Neural progenitor cell (in vitro differentiated cells): ENCODE results near the gene PRDM5. TPM values are rescaled to one million over a fixed set of nuclear protein-coding genes. Genes with fewer than 3 reads are reported as not detected.

ENCODE experiments used
- DNase-seq: peaks from one replicate; pipeline ENCODE4 v3.0.0-alpha.2; 2016; ENCODE audit warnings: low spot score
- H2AFZ ChIP-seq: fragments of 200-600 bp; sonication (generic); replicated peaks from 2 replicates; pipeline ENCODE4 v1.6.1; 2016; ENCODE audit warnings: antibody characterized with exemption
- H3F3A ChIP-seq: fragments of 200-600 bp; sonication (generic); 2 replicates; pipeline ENCODE4 v1.6.1; 2016; ENCODE audit warnings: antibody characterized with exemption, low read depth
- H3K27ac ChIP-seq: fragments of 200-600 bp; sonication (generic); 2 replicates; pipeline ENCODE4 v1.5.1; 2016; ENCODE audit warnings: mild to moderate bottlenecking
- H3K27me3 ChIP-seq: fragments of 200-600 bp; sonication (generic); 2 replicates; pipeline ENCODE4 v1.6.1; 2016; ENCODE audit warnings: mild to moderate bottlenecking, moderate library complexity
- H3K36me3 ChIP-seq: fragments of 200-600 bp; sonication (generic); 2 replicates; pipeline ENCODE4 v1.5.1; 2016
- H3K4me1 ChIP-seq: fragments of 200-600 bp; sonication (generic); 2 replicates; pipeline ENCODE4 v1.6.1; 2016; ENCODE audit warnings: mixed run types
- H3K4me2 ChIP-seq: fragments of 200-600 bp; sonication (generic); 2 replicates; pipeline ENCODE4 v1.6.1; 2016
- H3K4me3 ChIP-seq: fragments of 200-600 bp; sonication (generic); 2 replicates; pipeline ENCODE4 v1.5.1; 2016
- H3K79me2 ChIP-seq: fragments of 200-600 bp; sonication (generic); 2 replicates; pipeline ENCODE4 v1.6.1; 2016; ENCODE audit warnings: low read depth
- H3K9ac ChIP-seq: fragments of 200-600 bp; sonication (generic); 2 replicates; pipeline ENCODE4 v1.6.1; 2016
- H3K9me3 ChIP-seq: fragments of 200-600 bp; sonication (generic); 2 replicates; pipeline ENCODE4 v1.5.1; 2016; ENCODE audit warnings: low read depth
- H4K20me1 ChIP-seq: fragments of 200-600 bp; sonication (generic); 2 replicates; pipeline ENCODE4 v1.6.1; 2016; ENCODE audit warnings: low read depth
- H3K27ac Mint-ChIP-seq: 3 replicates; pipeline ENCODE4 v1.8.0; 2021; ENCODE audit warnings: mixed read lengths
- H3K27me3 Mint-ChIP-seq: 2 replicates; pipeline ENCODE4 v1.8.0; 2022; ENCODE audit warnings: low read depth, mild to moderate bottlenecking, inconsistent platforms, moderate library complexity, mixed read lengths; ENCODE audit not compliant: insufficient read depth
- H3K36me3 Mint-ChIP-seq: 3 replicates; pipeline ENCODE4 v1.8.0; 2021; ENCODE audit warnings: mixed read lengths
- H3K4me1 Mint-ChIP-seq: 3 replicates; pipeline ENCODE4 v1.8.0; 2021; ENCODE audit warnings: mixed read lengths
- H3K4me3 Mint-ChIP-seq: 3 replicates; pipeline ENCODE4 v1.8.0; 2021; ENCODE audit warnings: mild to moderate bottlenecking, moderate library complexity, mixed read lengths
- H3K9me3 Mint-ChIP-seq: 3 replicates; pipeline ENCODE4 v1.8.0; 2020; ENCODE audit warnings: mixed read lengths
- EZH2 ChIP-seq: fragments of 200-600 bp; sonication (generic); IDR thresholded peaks from 2 replicates; pipeline ENCODE4 v1.6.1; 2017; ENCODE audit warnings: antibody characterized with exemption, mild to moderate bottlenecking, moderate library complexity
- EZH2phosphoT487 ChIP-seq: fragments of 200-600 bp; sonication (generic); IDR thresholded peaks from 2 replicates; pipeline ENCODE4 v1.6.1; 2017; ENCODE audit warnings: antibody characterized with exemption
- total RNA-seq: library from RNA; depleted of rRNA; stranded (reverse); fragments of >200 nt; gene quantifications from 2 replicates; pipeline ENCODE4 v1.2.3, GENCODE V29; 2015; ENCODE audit warnings: low replicate concordance
- TF ChIP-seq, protein P1 (sequence below): fragments of 200-600 bp; sonication (generic); IDR thresholded peaks from 2 replicates; pipeline ENCODE4 v1.5.1; 2017; ENCODE audit warnings: antibody characterized with exemption, mild to moderate bottlenecking

Gene PRDM5
- total RNA-seq, 1 donor from 2014 or later, result 51.7 TPM

DNA sequence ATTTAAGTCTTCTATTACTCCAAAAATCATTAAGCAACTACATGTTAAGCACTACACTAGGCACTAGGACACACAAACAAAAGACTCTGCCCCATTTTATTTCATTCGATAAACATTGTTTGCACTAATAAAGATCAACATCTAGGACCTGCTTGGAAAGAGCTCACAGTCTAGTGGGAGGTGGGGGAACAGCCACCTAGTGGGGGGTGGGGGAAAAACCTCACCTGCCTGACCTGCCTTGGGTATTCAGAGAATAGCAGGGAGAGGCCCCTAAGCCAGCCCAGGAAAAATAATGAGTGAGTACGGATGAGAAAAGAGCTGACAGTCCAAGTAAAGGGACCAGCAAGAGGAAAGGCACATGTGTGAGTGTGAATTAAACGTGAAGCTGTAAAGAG lies 52.2 kb downstream of the PRDM5 start:
- Mint-ChIP-seq H3K27ac (no peak overlapping the region), H3K27me3 (no peaks in the 10 kb centered on the region), H3K4me1 (peaks cover 3% of the 10 kb centered on the region)

DNA sequence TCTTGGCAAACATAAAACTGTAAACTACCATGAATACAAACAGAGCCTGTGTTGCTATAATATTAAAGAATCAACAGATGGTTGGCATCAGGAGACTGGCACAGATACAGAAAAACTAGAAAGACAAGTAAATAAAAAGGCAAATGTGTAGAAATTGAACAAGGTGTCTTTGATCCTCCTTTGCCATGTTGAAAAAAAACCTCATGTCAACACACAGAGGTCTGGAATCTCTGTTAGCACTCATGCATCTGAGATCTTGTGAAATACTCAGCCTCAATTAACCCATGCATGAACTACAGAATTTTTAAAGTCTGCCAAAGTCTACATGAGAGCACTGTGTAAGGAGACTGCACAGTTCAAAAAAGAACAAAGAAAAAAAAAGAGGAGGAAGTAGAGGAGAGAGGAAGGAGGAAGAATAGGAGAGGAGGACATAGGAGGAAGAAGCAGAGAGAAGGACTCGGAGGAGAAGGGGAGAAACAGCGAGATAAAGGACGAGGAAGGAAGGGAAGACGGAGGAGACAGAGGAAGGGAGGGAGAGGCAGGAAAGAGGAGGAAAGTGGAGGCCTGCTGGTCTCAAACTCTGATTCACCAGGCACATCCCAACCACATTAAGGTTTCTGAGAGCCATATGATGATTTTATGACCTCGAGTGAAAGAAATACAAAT lies 52.8 kb downstream of the PRDM5 start:
- Mint-ChIP-seq H3K36me3 (no peaks in the 10 kb centered on the region), H3K4me1 (peaks cover 3% of the 10 kb centered on the region), H3K27me3 (no peaks in the 10 kb centered on the region), H3K27ac (no peak overlapping the region), H3K4me3 (no peak overlapping the region), H3K9me3 (no peaks in the 10 kb centered on the region)
- no peak overlapping the region for H2AFZ ChIP-seq
- no peaks in the 10 kb centered on the region for H3F3A ChIP-seq
- no peaks in the 10 kb centered on the region for H4K20me1 ChIP-seq
- H3K9me3 ChIP-seq, result no peaks in the 10 kb centered on the region
- no peak overlapping the region for H3K9ac ChIP-seq
- no peaks in the 10 kb centered on the region for H3K36me3 ChIP-seq
- no peaks in the 10 kb centered on the region for H3K27me3 ChIP-seq
- TF ChIP-seq, protein P1, sequence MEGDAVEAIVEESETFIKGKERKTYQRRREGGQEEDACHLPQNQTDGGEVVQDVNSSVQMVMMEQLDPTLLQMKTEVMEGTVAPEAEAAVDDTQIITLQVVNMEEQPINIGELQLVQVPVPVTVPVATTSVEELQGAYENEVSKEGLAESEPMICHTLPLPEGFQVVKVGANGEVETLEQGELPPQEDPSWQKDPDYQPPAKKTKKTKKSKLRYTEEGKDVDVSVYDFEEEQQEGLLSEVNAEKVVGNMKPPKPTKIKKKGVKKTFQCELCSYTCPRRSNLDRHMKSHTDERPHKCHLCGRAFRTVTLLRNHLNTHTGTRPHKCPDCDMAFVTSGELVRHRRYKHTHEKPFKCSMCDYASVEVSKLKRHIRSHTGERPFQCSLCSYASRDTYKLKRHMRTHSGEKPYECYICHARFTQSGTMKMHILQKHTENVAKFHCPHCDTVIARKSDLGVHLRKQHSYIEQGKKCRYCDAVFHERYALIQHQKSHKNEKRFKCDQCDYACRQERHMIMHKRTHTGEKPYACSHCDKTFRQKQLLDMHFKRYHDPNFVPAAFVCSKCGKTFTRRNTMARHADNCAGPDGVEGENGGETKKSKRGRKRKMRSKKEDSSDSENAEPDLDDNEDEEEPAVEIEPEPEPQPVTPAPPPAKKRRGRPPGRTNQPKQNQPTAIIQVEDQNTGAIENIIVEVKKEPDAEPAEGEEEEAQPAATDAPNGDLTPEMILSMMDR, result no peak
- TF ChIP-seq EZH2, result no peak
- peaks cover 10% of the 10 kb centered on the region for H3K79me2 ChIP-seq
- H3K4me3 ChIP-seq, result no peak overlapping the region
- H3K4me1 ChIP-seq, result peaks cover 20% of the 10 kb centered on the region
- no peak overlapping the region for H3K4me2 ChIP-seq
- no peak overlapping the region for H3K27ac ChIP-seq
- no peak for DNase-seq

More for the DNA sequence above, 52.2 kb downstream of the PRDM5 start:
- TF ChIP-seq EZH2, result no peak
- TF ChIP-seq, protein P1, result peak; percentile 52
- no peak overlapping the region for H3K4me3 Mint-ChIP-seq
- no peak overlapping the region for H3K4me3 ChIP-seq
- H3K4me2 ChIP-seq, result no peak overlapping the region
- H3K9ac ChIP-seq, result no peak overlapping the region
- no peaks in the 10 kb centered on the region for H3K9me3 Mint-ChIP-seq
- no peaks in the 10 kb centered on the region for H3K27me3 ChIP-seq
- H3F3A ChIP-seq, result no peaks in the 10 kb centered on the region
- H3K36me3 ChIP-seq, result no peaks in the 10 kb centered on the region
- H3K4me1 ChIP-seq, result peaks cover 19% of the 10 kb centered on the region
- no peaks in the 10 kb centered on the region for H4K20me1 ChIP-seq
- H3K79me2 ChIP-seq, result peaks cover 6% of the 10 kb centered on the region
- H2AFZ ChIP-seq, result no peak overlapping the region
- no peaks in the 10 kb centered on the region for H3K9me3 ChIP-seq
- H3K36me3 Mint-ChIP-seq, result no peaks in the 10 kb centered on the region
- no peak overlapping the region for H3K27ac ChIP-seq
- DNase-seq, result peak; percentile 22

DNA sequence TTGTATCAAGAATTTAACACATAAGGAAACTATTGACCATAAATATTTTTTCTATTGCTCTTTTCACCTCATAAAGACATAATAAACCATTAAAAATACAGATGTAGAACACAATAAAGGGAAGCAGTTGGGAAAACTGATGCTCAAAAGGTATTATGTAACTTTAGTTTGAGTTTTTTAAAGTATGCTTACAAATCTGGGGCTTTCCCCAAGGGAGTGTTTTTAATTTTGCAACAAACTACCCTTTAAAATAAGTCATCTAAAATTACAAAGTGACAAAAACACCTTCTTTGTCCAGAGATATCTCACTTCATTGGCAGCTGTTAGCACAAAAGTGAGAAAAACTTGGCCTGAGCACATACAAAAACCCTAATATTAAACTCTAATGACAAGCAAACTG lies 55.0 kb downstream of the PRDM5 start:
- no peak overlapping the region for H3K27ac ChIP-seq

More for the DNA sequence above, 55.0 kb downstream of the PRDM5 start:
- TF ChIP-seq, protein P1, result no peak
- TF ChIP-seq EZH2 (no peak), EZH2phosphoT487 (no peak)
- H3F3A ChIP-seq, result no peaks in the 10 kb centered on the region
- H3K36me3 ChIP-seq, result no peaks in the 10 kb centered on the region
- no peak for DNase-seq
- H3K36me3 Mint-ChIP-seq, result no peaks in the 10 kb centered on the region
- H3K4me1 Mint-ChIP-seq, result peaks cover 3% of the 10 kb centered on the region
- no peaks in the 10 kb centered on the region for H3K27me3 Mint-ChIP-seq
- peaks cover 20% of the 10 kb centered on the region for H3K4me1 ChIP-seq
- H3K4me3 Mint-ChIP-seq, result no peak overlapping the region
- H3K9me3 ChIP-seq, result no peaks in the 10 kb centered on the region
- H3K79me2 ChIP-seq, result peaks cover 10% of the 10 kb centered on the region
- H3K9me3 Mint-ChIP-seq, result no peaks in the 10 kb centered on the region
- no peaks in the 10 kb centered on the region for H4K20me1 ChIP-seq
- H3K27ac Mint-ChIP-seq, result no peak overlapping the region
- H3K9ac ChIP-seq, result no peak overlapping the region
- no peak overlapping the region for H3K4me3 ChIP-seq
- H3K4me2 ChIP-seq, result no peak overlapping the region
- no peaks in the 10 kb centered on the region for H3K27me3 ChIP-seq
- H2AFZ ChIP-seq, result no peak overlapping the region
